Vagina (tissue), 2 donors: ENCODE measurements around the gene TNFRSF21. TPM values are rescaled to one million over a fixed set of nuclear protein-coding genes. Genes with fewer than 3 reads are reported as not detected.

Source experiments
- DNase-seq, 2 donors: peaks; one replicate each; pipeline ENCODE4 v3.0.0-alpha.2; 2017; ENCODE audit errors: extremely low spot score in 2 of 2
- H3K27ac ChIP-seq: fragments of 200-600 bp; sonication (generic); one replicate; pipeline ENCODE4 v1.5.1; 2019
- H3K27me3 ChIP-seq: fragments of 200-600 bp; sonication (generic); one replicate; pipeline ENCODE4 v1.5.1; 2019
- H3K36me3 ChIP-seq, 2 donors: fragments of 200-600 bp; sonication (generic); one replicate each; pipeline ENCODE4 v1.5.1; 2017 to 2019
- H3K4me1 ChIP-seq: fragments of 200-600 bp; sonication (generic); one replicate; pipeline ENCODE4 v1.5.1; 2019
- H3K4me3 ChIP-seq, 2 donors: fragments of 200-600 bp; sonication (generic); 1 replicate in 1 of 2; 2 replicates in 1 of 2; pipeline ENCODE4 v1.5.1; 2016 to 2019
- H3K9me3 ChIP-seq: fragments of 200-600 bp; sonication (generic); one replicate; pipeline ENCODE4 v1.5.1; 2019
- POLR2A ChIP-seq, 2 donors: fragments of 450-650 bp; IDR thresholded peaks; one replicate each; pipeline ENCODE4 v1.6.1; 2017; ENCODE audit warnings: antibody characterized with exemption in 2 of 2, mild to moderate bottlenecking in 2 of 2, moderate library complexity in 2 of 2
- POLR2AphosphoS5 ChIP-seq, 2 donors: sonication (generic); formaldehyde crosslinking; IDR thresholded peaks; one replicate each; pipeline ENCODE4 v1.9.0; 2017; ENCODE audit warnings: antibody characterized with exemption in 2 of 2, mild to moderate bottlenecking in 2 of 2, low read depth in 1 of 2; ENCODE audit not compliant: insufficient read depth in 1 of 2
- intact Hi-C: fragments of 100-400 bp; cut with DNase I; formaldehyde crosslinking; loops from one replicate; pipeline ENCODE4 v1.15.1; 2023
- total RNA-seq: library from RNA; depleted of rRNA; stranded (reverse); fragments of >200 nt; gene quantifications from one replicate; pipeline ENCODE4 v1.2.3, GENCODE V29; 2016
- TF ChIP-seq, protein P1 (sequence below), 3 experiments: fragments of 450-650 bp in 2 of 3; fragments of 200-600 bp in 1 of 3; sonication (generic) in 1 of 3; IDR thresholded peaks; one replicate each; pipeline ENCODE4 v1.5.1; 2017 to 2019; ENCODE audit warnings: antibody characterized with exemption in 3 of 3, mild to moderate bottlenecking in 2 of 3, moderate library complexity in 2 of 3

The TNFRSF21 gene
- total RNA-seq, 1 donor from 2014 or later = 30.4 TPM

DNA sequence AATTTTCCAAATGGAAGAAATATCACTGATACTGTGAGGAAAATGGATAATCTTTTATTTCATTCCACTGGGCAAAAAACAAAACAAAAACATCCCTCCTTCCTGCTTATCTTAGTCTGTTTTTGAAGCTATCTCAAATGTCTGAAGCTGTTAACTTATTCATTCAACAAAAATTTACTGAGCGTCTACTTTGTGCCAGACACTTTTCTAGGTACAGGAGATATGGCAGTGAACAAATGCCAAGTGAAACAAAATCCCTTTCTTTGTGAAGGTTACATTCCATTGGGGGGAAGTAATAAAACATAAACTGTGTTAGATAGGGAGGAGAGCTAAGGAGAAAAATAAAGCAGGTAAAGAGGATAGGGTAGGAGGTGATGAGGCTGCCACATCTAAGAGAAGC, 47.5 kb downstream of the TNFRSF21 start:
- DNase-seq = no peak
- H3K4me3 ChIP-seq = no peak overlapping the region
- intact Hi-C loops = no loop called here
- H3K9me3 ChIP-seq = no peaks in the 10 kb centered on the region
- TF ChIP-seq POLR2AphosphoS5 (IDR thresholded peaks at IDR 0.05; ENCODE audit: insufficient read depth in 1 of 2, low read depth in 1 of 2) = no peak
- TF ChIP-seq, protein P1, sequence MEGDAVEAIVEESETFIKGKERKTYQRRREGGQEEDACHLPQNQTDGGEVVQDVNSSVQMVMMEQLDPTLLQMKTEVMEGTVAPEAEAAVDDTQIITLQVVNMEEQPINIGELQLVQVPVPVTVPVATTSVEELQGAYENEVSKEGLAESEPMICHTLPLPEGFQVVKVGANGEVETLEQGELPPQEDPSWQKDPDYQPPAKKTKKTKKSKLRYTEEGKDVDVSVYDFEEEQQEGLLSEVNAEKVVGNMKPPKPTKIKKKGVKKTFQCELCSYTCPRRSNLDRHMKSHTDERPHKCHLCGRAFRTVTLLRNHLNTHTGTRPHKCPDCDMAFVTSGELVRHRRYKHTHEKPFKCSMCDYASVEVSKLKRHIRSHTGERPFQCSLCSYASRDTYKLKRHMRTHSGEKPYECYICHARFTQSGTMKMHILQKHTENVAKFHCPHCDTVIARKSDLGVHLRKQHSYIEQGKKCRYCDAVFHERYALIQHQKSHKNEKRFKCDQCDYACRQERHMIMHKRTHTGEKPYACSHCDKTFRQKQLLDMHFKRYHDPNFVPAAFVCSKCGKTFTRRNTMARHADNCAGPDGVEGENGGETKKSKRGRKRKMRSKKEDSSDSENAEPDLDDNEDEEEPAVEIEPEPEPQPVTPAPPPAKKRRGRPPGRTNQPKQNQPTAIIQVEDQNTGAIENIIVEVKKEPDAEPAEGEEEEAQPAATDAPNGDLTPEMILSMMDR (IDR thresholded peaks at IDR 0.05) = no peak
- TF ChIP-seq POLR2A (IDR thresholded peaks at IDR 0.05) = no peak
- no peaks in the 10 kb centered on the region for H3K27me3 ChIP-seq
- no peaks in the 10 kb centered on the region for H3K36me3 ChIP-seq
- no peaks in the 10 kb centered on the region for H3K4me1 ChIP-seq
- H3K27ac ChIP-seq = no peak overlapping the region

DNA sequence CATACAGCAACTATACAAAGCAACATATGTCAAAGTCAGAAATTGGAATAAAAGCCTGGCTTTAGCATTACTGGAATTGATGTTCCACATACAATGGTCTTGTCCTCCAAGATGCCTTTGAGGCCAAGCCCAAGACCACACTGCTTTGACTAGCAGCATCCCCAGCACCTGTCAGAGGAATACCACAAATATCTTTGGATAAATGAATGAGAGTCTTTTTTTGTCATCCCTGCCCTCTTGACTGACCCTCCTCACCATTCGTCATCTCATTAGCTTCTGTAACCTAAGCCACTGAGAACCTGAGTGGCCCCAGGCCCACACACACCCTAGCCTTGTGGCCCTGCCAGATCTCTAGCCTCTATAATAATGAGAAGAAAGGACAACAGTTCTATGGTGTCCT, 48.5 kb downstream of the TNFRSF21 start:
- H3K36me3 ChIP-seq = no peaks in the 10 kb centered on the region
- no peaks in the 10 kb centered on the region for H3K27me3 ChIP-seq
- no peak for TF ChIP-seq POLR2AphosphoS5 (IDR thresholded peaks at IDR 0.05; ENCODE audit: insufficient read depth in 1 of 2, low read depth in 1 of 2)
- TF ChIP-seq, protein P1 (IDR thresholded peaks at IDR 0.05) = no peak
- no peak for TF ChIP-seq POLR2A (IDR thresholded peaks at IDR 0.05)
- H3K27ac ChIP-seq = no peak overlapping the region
- no peak for DNase-seq
- intact Hi-C loops = no loop called here
- no peaks in the 10 kb centered on the region for H3K9me3 ChIP-seq
- no peaks in the 10 kb centered on the region for H3K4me1 ChIP-seq
- H3K4me3 ChIP-seq = no peak overlapping the region

DNA sequence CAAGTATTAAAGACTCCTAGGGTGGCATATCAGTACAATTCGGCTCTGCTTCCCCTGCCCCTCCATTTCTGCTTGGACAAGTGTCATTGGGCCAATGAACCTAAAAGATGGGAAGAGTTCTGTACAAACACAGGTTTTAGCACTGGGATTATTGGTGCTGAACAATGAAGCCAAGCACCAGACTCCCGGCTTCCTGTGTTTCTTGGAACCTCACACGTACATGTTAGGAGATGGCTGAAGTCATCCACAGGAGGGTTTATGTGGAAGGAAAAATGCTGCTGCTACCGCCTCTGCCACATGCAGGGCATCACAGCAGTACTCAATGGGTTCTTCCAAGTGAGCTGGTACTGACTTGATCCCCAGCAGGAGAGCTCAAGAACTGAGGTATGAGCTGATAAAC, 49.7 kb downstream of the TNFRSF21 start:
- intact Hi-C loops = no loop called here
- H3K27ac ChIP-seq = no peak overlapping the region
- H3K4me1 ChIP-seq = no peaks in the 10 kb centered on the region
- no peaks in the 10 kb centered on the region for H3K27me3 ChIP-seq
- DNase-seq = no peak
- no peak overlapping the region for H3K4me3 ChIP-seq
- H3K36me3 ChIP-seq = no peaks in the 10 kb centered on the region
- TF ChIP-seq, protein P1 (IDR thresholded peaks at IDR 0.05) = no peak
- TF ChIP-seq POLR2AphosphoS5 (IDR thresholded peaks at IDR 0.05; ENCODE audit: insufficient read depth in 1 of 2, low read depth in 1 of 2) (no peak), POLR2A (IDR thresholded peaks at IDR 0.05) (no peak)
- H3K9me3 ChIP-seq = no peaks in the 10 kb centered on the region

DNA sequence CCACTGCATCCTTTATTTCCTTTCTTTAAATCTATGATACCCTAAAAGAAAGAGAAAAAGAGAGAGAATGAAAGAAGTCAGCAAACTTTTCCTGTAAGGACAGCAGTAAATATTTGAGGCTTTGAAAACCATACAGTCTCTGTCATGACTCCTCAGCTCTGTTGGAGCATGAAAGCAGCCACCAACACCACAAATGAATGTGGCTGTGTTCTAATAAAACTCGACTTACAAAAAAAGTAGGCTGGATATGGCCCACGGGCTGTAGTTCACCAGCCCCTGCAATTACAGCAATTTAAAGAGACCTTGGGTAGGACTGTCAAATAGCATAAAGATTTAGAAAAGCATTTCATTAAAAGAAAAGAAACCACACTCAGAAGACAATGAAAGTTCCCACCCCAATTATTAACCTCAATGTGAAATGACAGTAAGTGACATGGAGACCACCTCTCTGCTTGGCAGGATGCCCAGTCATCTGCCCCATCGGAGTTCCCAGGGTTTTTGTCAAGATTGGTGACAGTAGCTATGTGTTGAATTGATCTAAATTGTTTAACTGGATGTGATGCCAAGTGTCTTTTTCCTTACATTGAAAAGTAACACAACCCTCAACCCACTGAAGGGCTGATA, 50.9 kb downstream of the TNFRSF21 start:
- Histone ChIP-seq H3K27ac (no peak overlapping the region), H3K36me3 (no peaks in the 10 kb centered on the region), H3K9me3 (no peaks in the 10 kb centered on the region), H3K4me3 (no peak overlapping the region), H3K4me1 (no peaks in the 10 kb centered on the region), H3K27me3 (no peaks in the 10 kb centered on the region)
- no peak for TF ChIP-seq POLR2A (IDR thresholded peaks at IDR 0.05)
- TF ChIP-seq, protein P1 (IDR thresholded peaks at IDR 0.05) = no peak
- no peak for TF ChIP-seq POLR2AphosphoS5 (IDR thresholded peaks at IDR 0.05; ENCODE audit: insufficient read depth in 1 of 2, low read depth in 1 of 2)
- intact Hi-C loops = no loop called here
- DNase-seq = no peak

DNA sequence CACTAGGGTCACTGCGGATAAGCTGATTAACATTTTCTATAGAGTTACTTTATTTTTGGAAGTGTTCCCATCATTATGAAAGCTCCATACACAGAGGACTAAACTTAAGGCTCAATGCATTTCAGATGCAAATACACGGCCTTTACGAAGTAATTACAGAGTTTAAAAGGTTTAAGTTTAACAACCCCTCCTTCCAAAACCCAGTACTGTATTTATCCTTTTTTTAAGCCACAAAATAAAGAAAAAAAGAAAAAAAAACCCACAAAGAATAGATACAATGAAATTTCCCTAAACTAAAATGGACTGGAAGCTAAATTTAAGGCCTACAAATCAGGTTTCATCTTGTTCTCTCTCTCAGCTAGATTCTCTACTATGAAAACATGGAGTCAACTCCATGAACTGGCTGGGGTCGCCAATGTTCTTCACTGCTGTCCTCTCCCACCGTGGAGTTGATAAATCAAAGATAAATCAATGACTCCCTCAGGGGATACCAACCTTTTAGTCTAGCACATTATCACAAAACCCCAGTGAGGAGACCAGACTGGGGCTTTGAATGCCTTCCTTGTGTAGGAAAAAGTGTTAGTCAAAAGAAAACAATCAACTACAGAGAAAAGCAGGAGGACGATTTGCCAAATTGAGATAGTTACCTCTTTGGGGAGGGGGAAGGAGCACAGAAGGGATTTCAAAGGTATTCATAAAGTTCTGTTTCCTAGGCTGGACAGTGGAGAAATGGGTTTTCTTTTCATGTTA, 52.5 kb downstream of the TNFRSF21 start:
- H3K27me3 ChIP-seq = no peaks in the 10 kb centered on the region
- H3K9me3 ChIP-seq = no peaks in the 10 kb centered on the region
- H3K27ac ChIP-seq = no peak overlapping the region
- peaks cover 0 to 11% of the 10 kb centered on the region in 2 donors for H3K36me3 ChIP-seq
- TF ChIP-seq POLR2A (IDR thresholded peaks at IDR 0.05) (no peak), POLR2AphosphoS5 (IDR thresholded peaks at IDR 0.05; ENCODE audit: insufficient read depth in 1 of 2, low read depth in 1 of 2) (no peak)
- TF ChIP-seq, protein P1 (IDR thresholded peaks at IDR 0.05) = no peak
- H3K4me1 ChIP-seq = no peaks in the 10 kb centered on the region
- no peak for DNase-seq
- no peak overlapping the region for H3K4me3 ChIP-seq
- intact Hi-C loops = no loop called here
